Stimulated activated naive CD8-positive, alpha-beta T cell treated with anti-CD3 and anti-CD28 coated beads, Interleukin-15, amount 100 ng/mL, for 72 hours (primary cell): ENCODE data around the gene REP15.
"Not testable (repeated sequence)": the region's sequence is repeated elsewhere in the genome, so short reads cannot be mapped to it uniquely, and the experiment has no call there.

ENCODE experiments used
- ATAC-seq: fragments of 150-1000 bp; cut with Tn5 transposase; 2 replicates; pipeline ENCODE4 v1.10.0; 2021; ENCODE audit warnings: mild to moderate bottlenecking, moderate library complexity
- DNase-seq, 2 donors: peaks; one replicate each; pipeline ENCODE4 v3.0.0; 2021 to 2022
- H3K27ac Mint-ChIP-seq, 2 donors: one replicate each; pipeline ENCODE4 v1.8.0; 2022; ENCODE audit warnings: mild to moderate bottlenecking in 2 of 2, mixed read lengths in 2 of 2, moderate library complexity in 2 of 2
- H3K27me3 Mint-ChIP-seq: one replicate; pipeline ENCODE4 v1.8.0; 2022; ENCODE audit warnings: mixed read lengths
- H3K4me1 Mint-ChIP-seq: one replicate; pipeline ENCODE4 v1.8.0; 2022; ENCODE audit warnings: mild to moderate bottlenecking, mixed read lengths
- H3K4me3 Mint-ChIP-seq, 2 donors: one replicate each; pipeline ENCODE4 v1.8.0; 2022; ENCODE audit warnings: mild to moderate bottlenecking in 2 of 2, mixed read lengths in 2 of 2, moderate library complexity in 1 of 2
- H3K9me3 Mint-ChIP-seq, 2 donors: one replicate each; pipeline ENCODE4 v1.8.0; 2022; ENCODE audit warnings: mixed read lengths in 2 of 2

REP15 gene

GRCh38 chr12:27723212-27723611 is 27.0 kb downstream of the REP15 start:
- no peak for DNase-seq
- Mint-ChIP-seq H3K27ac (no peak overlapping the region), H3K4me3 (no peak overlapping the region), H3K4me1 (no peaks in the 10 kb centered on the region), H3K27me3 (no peaks in the 10 kb centered on the region), H3K9me3 (no peaks in the 10 kb centered on the region)
- ATAC-seq = no peak

- Mint-ChIP-seq H3K4me1 (no peaks in the 10 kb centered on the region), H3K9me3 (no peaks in the 10 kb centered on the region), H3K27ac (no peak overlapping the region), H3K27me3 (no peaks in the 10 kb centered on the region), H3K4me3 (no peak overlapping the region)
- no peak for ATAC-seq
- no peak for DNase-seq
Measured at GRCh38 chr12:27730097-27730588, 33.9 kb downstream of the REP15 start.

GRCh38 chr12:27732281-27732680 is 36.0 kb downstream of the REP15 start:
- H3K4me3 Mint-ChIP-seq = no peak overlapping the region

GRCh38 chr12:27733052-27733656 is 36.9 kb downstream of the REP15 start:
- DNase-seq = peak in 1 of 2 donors; percentile 31
- H3K4me3 Mint-ChIP-seq = no peak overlapping the region

More at GRCh38 chr12:27732281-27732680, 36.0 kb downstream of the REP15 start:
- ATAC-seq = peak; percentile 74
- Mint-ChIP-seq H3K27me3 (no peaks in the 10 kb centered on the region), H3K27ac (no peak overlapping the region), H3K9me3 (no peaks in the 10 kb centered on the region), H3K4me1 (no peaks in the 10 kb centered on the region)
- DNase-seq = peak in 1 of 2 donors; percentile 19

GRCh38 chr12:27733791-27734190 is 37.5 kb downstream of the REP15 start:
- ATAC-seq = no peak
- H3K27me3 Mint-ChIP-seq = no peaks in the 10 kb centered on the region
- no peak overlapping the region for H3K4me3 Mint-ChIP-seq
- H3K9me3 Mint-ChIP-seq = no peaks in the 10 kb centered on the region
- no peak overlapping the region for H3K27ac Mint-ChIP-seq
- DNase-seq = no peak
- H3K4me1 Mint-ChIP-seq = peaks cover 6% of the 10 kb centered on the region

More at GRCh38 chr12:27733052-27733656, 36.9 kb downstream of the REP15 start:
- Mint-ChIP-seq H3K4me1 (no peaks in the 10 kb centered on the region), H3K9me3 (no peaks in the 10 kb centered on the region), H3K27ac (no peak overlapping the region), H3K27me3 (no peaks in the 10 kb centered on the region)
- peak; percentile 60 for ATAC-seq

GRCh38 chr12:27734321-27734720 is 38.1 kb downstream of the REP15 start:
- peaks cover 11% of the 10 kb centered on the region for H3K4me1 Mint-ChIP-seq
- not testable (repeated sequence) for ATAC-seq, H3K9me3 Mint-ChIP-seq, H3K27me3 Mint-ChIP-seq, H3K27ac Mint-ChIP-seq, DNase-seq, H3K4me3 Mint-ChIP-seq

GRCh38 chr12:27743601-27744000 is 47.4 kb downstream of the REP15 start:
- Mint-ChIP-seq H3K9me3 (no peaks in the 10 kb centered on the region), H3K4me3 (no peak overlapping the region), H3K27ac (peak overlapping the region in 1 of 2 donors; percentile 42), H3K27me3 (no peaks in the 10 kb centered on the region), H3K4me1 (peaks cover 18% of the 10 kb centered on the region)
- ATAC-seq = no peak
- DNase-seq = no peak

- not testable (repeated sequence) for H3K27ac Mint-ChIP-seq, DNase-seq, H3K4me1 Mint-ChIP-seq, ATAC-seq, H3K9me3 Mint-ChIP-seq, H3K27me3 Mint-ChIP-seq, H3K4me3 Mint-ChIP-seq
Measured at GRCh38 chr12:27745734-27746133, 49.5 kb downstream of the REP15 start.
